ENCODE measurements around the gene ASB7. TPM values are rescaled to one million over a fixed set of nuclear protein-coding genes. Genes with fewer than 3 reads are reported as not detected.

Gene ASB7
- total and polyA plus RNA-seq, 2 experiments from 2014 or later, result 8.1 to 13.2 TPM

DNA sequence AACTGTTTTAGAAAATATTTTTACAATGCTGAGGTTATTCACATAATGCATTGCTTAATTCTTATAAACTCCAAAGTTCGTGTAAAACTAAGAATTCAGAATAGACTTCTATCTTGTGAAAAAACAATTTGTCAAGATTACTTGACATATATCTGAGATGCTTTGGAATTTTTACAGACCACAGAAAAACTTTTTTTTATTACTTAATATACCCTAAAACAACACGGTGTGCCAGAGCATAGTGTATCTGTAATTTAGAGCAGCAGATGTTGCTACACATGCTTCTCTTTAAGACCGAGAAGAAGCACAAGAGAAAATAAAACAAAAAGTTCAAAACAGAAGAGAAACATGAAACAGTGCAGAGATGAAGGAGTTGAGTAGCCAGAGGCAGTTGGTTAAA, 26.4 kb downstream of the ASB7 start:
- no peaks in the 10 kb centered on the region for H3K9me2 ChIP-seq (ENCODE audit: insufficient read depth)
- H3K4me2 ChIP-seq (ENCODE audit: unreplicated experiment), result no peak overlapping the region
- no peak overlapping the region for H3K4me3 ChIP-seq
- 14 to 33% methylated on average over 3 of the region's 3 CpGs for whole genome bisulfite sequencing, 2 experiments (ENCODE audit: low coverage in 1 of 2, low lambda C conversion rate in 2 of 2, missing lambda C conversion rate in 2 of 2)
- no peak overlapping the region for H2AFZ ChIP-seq
- no peaks in the 10 kb centered on the region for H3K9me3 ChIP-seq (ENCODE audit: low read depth)
- peaks cover 5% of the 10 kb centered on the region; the same call in 1 of the 2 replicates for H3K36me3 ChIP-seq (ENCODE audit: low read depth)
- no peak overlapping the region for H3K9ac ChIP-seq
- no peak overlapping the region for H3K27ac ChIP-seq
- no peak for DNase-seq
- in situ Hi-C loops (cut with MboI), result no loop called here
- H3K4me1 ChIP-seq (ENCODE audit: insufficient read depth), result peaks cover 4% of the 10 kb centered on the region; the same call in 1 of the 2 replicates
- TF ChIP-seq EZH2phosphoT487 (IDR thresholded peaks at IDR 0.05; ENCODE audit: insufficient read depth, low read depth) (no peak), EZH2 (IDR thresholded peaks at IDR 0.05; ENCODE audit: insufficient read depth, poor library complexity, severe bottlenecking) (no peak)
- H4K20me1 ChIP-seq (ENCODE audit: insufficient read depth), result no peaks in the 10 kb centered on the region
- H3K27me3 ChIP-seq (replicated peaks; ENCODE audit: insufficient read depth), result no peaks in the 10 kb centered on the region
- peaks cover 15% of the 10 kb centered on the region; the same call in 1 of the 2 replicates for H3F3A ChIP-seq (ENCODE audit: insufficient read depth)
- H3K79me2 ChIP-seq (ENCODE audit: insufficient read depth), result peaks cover 41% of the 10 kb centered on the region

DNA sequence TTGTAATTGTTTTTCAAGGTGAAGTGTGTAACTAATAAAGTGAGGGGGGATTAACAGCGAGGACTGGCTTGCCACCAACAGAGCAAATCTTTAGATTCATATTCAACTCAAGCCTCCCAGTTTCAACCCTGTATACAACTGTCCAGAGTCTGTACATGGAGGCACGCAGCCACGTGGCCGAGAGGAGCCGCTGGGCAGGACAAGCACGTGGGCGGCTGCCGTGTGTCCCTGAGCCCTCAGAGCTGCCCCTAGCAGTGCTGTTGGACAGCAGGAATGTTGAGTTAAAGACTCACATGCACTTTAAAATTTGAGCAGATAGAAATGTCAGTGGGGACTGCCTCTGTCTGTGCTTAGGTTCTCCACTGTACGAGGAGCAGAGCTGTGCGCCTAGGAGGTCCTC, 29.4 kb downstream of the ASB7 start:
- no peaks in the 10 kb centered on the region for H3K9me2 ChIP-seq (ENCODE audit: insufficient read depth)
- in situ Hi-C loops (cut with MboI), result loop anchor here (10.0 kb wide), 1 partner anchor 373 kb away; no protein-coding TSS in a partner anchor

DNA sequence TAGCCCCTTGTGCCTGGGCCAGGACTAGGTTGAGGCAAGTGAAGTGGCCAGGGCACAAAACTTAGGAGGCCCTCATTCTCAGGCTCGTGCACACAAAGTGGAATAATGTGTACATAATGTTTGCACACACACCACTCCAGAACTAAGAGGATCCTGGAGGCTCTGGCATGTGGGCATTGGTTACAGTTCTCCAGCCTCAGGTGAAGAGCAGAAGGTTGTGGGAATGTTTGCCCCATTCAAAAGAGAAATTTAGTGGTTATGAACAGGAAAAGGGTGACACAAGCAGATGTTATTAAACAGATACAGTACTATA, 31.3 kb downstream of the ASB7 start:
- H3K4me2 ChIP-seq (ENCODE audit: unreplicated experiment), result no peak overlapping the region
- no peaks in the 10 kb centered on the region for H3K27me3 ChIP-seq (replicated peaks; ENCODE audit: insufficient read depth)
- peaks cover 91% of the 10 kb centered on the region for H3K79me2 ChIP-seq (ENCODE audit: insufficient read depth)
- DNase-seq, result no peak
- no peak overlapping the region for H3K27ac ChIP-seq
- H3K9me3 ChIP-seq (ENCODE audit: low read depth), result no peaks in the 10 kb centered on the region
- in situ Hi-C loops (cut with MboI), result loop anchor here (10.0 kb wide), 1 partner anchor 371 kb away; no protein-coding TSS in a partner anchor
- no peaks in the 10 kb centered on the region for H3K9me2 ChIP-seq (ENCODE audit: insufficient read depth)
- no peak overlapping the region for H3K9ac ChIP-seq
- H4K20me1 ChIP-seq (ENCODE audit: insufficient read depth), result no peaks in the 10 kb centered on the region
- no peaks in the 10 kb centered on the region; the same call in 1 of the 2 replicates for H3K36me3 ChIP-seq (ENCODE audit: low read depth)
- H3K4me3 ChIP-seq, result no peak overlapping the region
- TF ChIP-seq EZH2phosphoT487 (IDR thresholded peaks at IDR 0.05; ENCODE audit: insufficient read depth, low read depth) (no peak), EZH2 (IDR thresholded peaks at IDR 0.05; ENCODE audit: insufficient read depth, poor library complexity, severe bottlenecking) (no peak)
- H2AFZ ChIP-seq, result no peak overlapping the region
- H3F3A ChIP-seq (ENCODE audit: insufficient read depth), result no peaks in the 10 kb centered on the region
- H3K4me1 ChIP-seq (ENCODE audit: insufficient read depth), result peaks cover 4% of the 10 kb centered on the region; the same call in 1 of the 2 replicates
- 100% methylated on average over 1 of the region's 1 CpG for WGBS, 2 experiments (ENCODE audit: low coverage in 1 of 2, low lambda C conversion rate in 2 of 2, missing lambda C conversion rate in 2 of 2)

More for the DNA sequence above, 29.4 kb downstream of the ASB7 start:
- H2AFZ ChIP-seq, result no peak overlapping the region
- no peak for DNase-seq
- H3F3A ChIP-seq (ENCODE audit: insufficient read depth), result 0 out of 2 replicates have a peak, but pooled peaks cover 7% of the 10 kb centered on the region
- no peak overlapping the region for H3K4me3 ChIP-seq
- H3K4me2 ChIP-seq (ENCODE audit: unreplicated experiment), result no peak overlapping the region
- H3K27me3 ChIP-seq (replicated peaks; ENCODE audit: insufficient read depth), result no peaks in the 10 kb centered on the region
- no peak overlapping the region for H3K9ac ChIP-seq
- peaks cover 4% of the 10 kb centered on the region; the same call in 1 of the 2 replicates for H3K4me1 ChIP-seq (ENCODE audit: insufficient read depth)
- 93% methylated on average over 10 of the region's 10 CpGs for WGBS, 2 experiments (ENCODE audit: low coverage in 1 of 2, low lambda C conversion rate in 2 of 2, missing lambda C conversion rate in 2 of 2)
- TF ChIP-seq EZH2 (IDR thresholded peaks at IDR 0.05; ENCODE audit: insufficient read depth, poor library complexity, severe bottlenecking) (no peak), EZH2phosphoT487 (IDR thresholded peaks at IDR 0.05; ENCODE audit: insufficient read depth, low read depth) (no peak)
- no peak overlapping the region for H3K27ac ChIP-seq
- H3K79me2 ChIP-seq (ENCODE audit: insufficient read depth), result peaks cover 72% of the 10 kb centered on the region
- no peaks in the 10 kb centered on the region for H4K20me1 ChIP-seq (ENCODE audit: insufficient read depth)
- no peaks in the 10 kb centered on the region for H3K9me3 ChIP-seq (ENCODE audit: low read depth)
- no peaks in the 10 kb centered on the region; the same call in 1 of the 2 replicates for H3K36me3 ChIP-seq (ENCODE audit: low read depth)

DNA sequence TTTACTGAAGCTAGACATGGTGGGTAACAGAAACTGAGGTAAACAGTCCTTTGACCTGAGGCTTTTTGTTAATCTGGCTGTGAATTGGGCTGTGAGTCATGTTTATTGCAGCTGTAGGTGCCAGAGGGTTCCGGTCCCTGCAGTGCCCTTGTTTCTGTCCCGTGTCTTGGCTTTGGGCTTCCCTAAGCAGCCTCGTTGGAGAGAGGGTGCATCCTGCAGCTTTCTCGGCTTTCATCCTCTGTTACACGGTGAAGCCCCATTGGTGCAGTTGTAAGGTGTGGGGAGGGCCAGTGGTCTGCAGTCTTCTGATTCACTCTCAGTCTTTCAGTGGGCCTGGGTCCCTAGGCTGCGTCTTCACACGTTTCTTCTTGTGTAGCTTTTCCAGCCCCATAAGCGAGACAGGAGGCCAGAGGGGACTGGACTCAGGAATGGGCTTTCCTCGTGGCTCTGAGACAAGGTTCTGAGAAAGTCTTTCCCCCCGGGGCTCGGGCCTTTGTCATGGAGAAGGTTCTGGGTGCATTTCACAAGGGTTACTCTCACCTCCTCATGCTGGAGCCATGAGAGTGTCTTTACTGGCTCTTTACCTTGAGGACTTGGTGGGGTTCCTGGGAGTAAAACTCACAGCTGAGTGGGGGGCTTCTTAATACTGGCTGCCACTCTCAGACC, 33.1 kb downstream of the ASB7 start:
- no peak for TF ChIP-seq EZH2 (IDR thresholded peaks at IDR 0.05; ENCODE audit: insufficient read depth, poor library complexity, severe bottlenecking)
- in situ Hi-C loops (cut with MboI), result loop anchor here (10.0 kb wide), 1 partner anchor 369 kb away; no protein-coding TSS in a partner anchor
- WGBS, 2 experiments (ENCODE audit: low coverage in 1 of 2, low lambda C conversion rate in 2 of 2, missing lambda C conversion rate in 2 of 2), result 89 to 91% methylated on average over 11 of the region's 11 CpGs

More for the DNA sequence above, 33.1 kb downstream of the ASB7 start:
- Histone ChIP-seq H3K4me1 (ENCODE audit: insufficient read depth) (no peaks in the 10 kb centered on the region), H3K9ac (no peak overlapping the region), H3K4me2 (ENCODE audit: unreplicated experiment) (no peak overlapping the region), H3K27ac (no peak overlapping the region), H3K36me3 (ENCODE audit: low read depth) (no peaks in the 10 kb centered on the region), H4K20me1 (ENCODE audit: insufficient read depth) (no peaks in the 10 kb centered on the region), H3K9me2 (ENCODE audit: insufficient read depth) (no peaks in the 10 kb centered on the region), H3F3A (ENCODE audit: insufficient read depth) (no peaks in the 10 kb centered on the region), H3K27me3 (replicated peaks; ENCODE audit: insufficient read depth) (no peaks in the 10 kb centered on the region), H3K9me3 (ENCODE audit: low read depth) (no peaks in the 10 kb centered on the region), H3K79me2 (ENCODE audit: insufficient read depth) (peaks cover 99% of the 10 kb centered on the region), H3K4me3 (no peak overlapping the region), H2AFZ (no peak overlapping the region)
- DNase-seq, result no peak
